ENCODE data around the gene RAPGEF4.
A peak's percentile ranks its signal among the peaks of the same experiment; 100 is the strongest.

The RAPGEF4 gene

DNA sequence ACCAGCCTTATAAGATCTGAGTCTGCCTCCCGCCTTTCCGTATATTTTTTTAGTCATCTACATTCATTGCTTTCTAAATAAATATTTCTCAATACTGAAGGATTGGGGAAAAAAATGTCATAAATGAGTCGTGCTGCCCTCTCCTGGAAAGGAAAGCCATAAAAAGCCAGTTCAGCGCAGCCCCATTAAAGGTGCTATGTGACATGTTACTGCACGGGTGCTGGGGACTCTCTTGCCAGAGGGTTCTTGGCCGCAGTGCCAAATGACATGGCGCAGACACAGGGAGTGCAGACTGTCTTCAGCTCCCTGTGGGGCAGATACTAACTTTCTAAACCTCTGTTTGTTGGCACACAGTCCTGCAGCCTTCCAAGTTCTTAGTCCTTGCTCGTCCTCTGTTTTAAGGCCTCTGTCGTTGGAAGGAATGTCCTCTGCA, 286.3 kb downstream of the RAPGEF4 start:
- TF ChIP-seq, protein P1, sequence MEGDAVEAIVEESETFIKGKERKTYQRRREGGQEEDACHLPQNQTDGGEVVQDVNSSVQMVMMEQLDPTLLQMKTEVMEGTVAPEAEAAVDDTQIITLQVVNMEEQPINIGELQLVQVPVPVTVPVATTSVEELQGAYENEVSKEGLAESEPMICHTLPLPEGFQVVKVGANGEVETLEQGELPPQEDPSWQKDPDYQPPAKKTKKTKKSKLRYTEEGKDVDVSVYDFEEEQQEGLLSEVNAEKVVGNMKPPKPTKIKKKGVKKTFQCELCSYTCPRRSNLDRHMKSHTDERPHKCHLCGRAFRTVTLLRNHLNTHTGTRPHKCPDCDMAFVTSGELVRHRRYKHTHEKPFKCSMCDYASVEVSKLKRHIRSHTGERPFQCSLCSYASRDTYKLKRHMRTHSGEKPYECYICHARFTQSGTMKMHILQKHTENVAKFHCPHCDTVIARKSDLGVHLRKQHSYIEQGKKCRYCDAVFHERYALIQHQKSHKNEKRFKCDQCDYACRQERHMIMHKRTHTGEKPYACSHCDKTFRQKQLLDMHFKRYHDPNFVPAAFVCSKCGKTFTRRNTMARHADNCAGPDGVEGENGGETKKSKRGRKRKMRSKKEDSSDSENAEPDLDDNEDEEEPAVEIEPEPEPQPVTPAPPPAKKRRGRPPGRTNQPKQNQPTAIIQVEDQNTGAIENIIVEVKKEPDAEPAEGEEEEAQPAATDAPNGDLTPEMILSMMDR (IDR thresholded peaks at IDR 0.05; ENCODE audit: borderline replicate concordance, insufficient read depth, low read depth, low read length), result no peak
- no peak overlapping the region for H3K4me3 ChIP-seq (ENCODE audit: low read depth, low read length)

DNA sequence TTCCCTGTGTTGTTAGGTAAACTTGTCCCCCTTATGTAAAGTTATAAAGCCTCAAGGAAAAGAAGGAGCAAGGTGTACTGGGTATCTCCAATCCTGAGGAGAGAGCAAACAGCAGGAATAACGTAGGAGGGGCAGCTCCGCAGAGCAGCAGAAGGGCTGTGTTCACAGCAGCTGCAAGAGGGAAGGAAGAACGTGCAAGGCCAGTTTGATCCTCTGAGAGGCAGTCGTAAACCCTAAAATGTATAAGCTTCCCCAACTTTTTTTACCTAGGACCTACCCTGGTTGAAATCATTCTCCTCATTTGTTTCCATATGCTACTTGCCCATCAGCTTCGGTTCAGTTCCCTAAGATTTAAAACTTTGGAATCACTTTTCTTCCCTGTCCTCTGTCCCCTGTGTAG, 288.1 kb downstream of the RAPGEF4 start:
- TF ChIP-seq, protein P1 (IDR thresholded peaks at IDR 0.05; ENCODE audit: borderline replicate concordance, insufficient read depth, low read depth, low read length), result no peak
- H3K4me3 ChIP-seq (ENCODE audit: low read depth, low read length), result no peak overlapping the region

DNA sequence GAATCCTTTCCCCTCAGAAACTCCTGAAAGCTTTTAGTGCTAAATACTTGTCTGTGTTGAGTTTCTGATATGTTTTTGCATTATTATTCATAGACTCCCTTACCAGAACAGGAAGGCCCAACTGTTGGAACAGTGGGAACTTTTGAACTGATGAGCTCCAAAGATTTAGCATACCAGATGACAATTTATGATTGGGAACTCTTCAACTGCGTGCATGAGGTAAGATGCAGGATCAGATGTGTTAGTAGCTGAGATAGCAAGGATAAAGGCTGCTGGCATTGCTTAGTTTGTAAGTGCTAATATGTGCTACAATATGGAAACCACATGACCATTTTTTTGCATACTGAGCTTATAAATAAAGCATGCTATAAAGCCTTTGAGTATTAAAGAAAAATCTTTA, 290.8 kb downstream of the RAPGEF4 start:
- no peak overlapping the region for H3K4me3 ChIP-seq (ENCODE audit: low read depth, low read length)
- TF ChIP-seq, protein P1 (IDR thresholded peaks at IDR 0.05; ENCODE audit: borderline replicate concordance, insufficient read depth, low read depth, low read length), result no peak

DNA sequence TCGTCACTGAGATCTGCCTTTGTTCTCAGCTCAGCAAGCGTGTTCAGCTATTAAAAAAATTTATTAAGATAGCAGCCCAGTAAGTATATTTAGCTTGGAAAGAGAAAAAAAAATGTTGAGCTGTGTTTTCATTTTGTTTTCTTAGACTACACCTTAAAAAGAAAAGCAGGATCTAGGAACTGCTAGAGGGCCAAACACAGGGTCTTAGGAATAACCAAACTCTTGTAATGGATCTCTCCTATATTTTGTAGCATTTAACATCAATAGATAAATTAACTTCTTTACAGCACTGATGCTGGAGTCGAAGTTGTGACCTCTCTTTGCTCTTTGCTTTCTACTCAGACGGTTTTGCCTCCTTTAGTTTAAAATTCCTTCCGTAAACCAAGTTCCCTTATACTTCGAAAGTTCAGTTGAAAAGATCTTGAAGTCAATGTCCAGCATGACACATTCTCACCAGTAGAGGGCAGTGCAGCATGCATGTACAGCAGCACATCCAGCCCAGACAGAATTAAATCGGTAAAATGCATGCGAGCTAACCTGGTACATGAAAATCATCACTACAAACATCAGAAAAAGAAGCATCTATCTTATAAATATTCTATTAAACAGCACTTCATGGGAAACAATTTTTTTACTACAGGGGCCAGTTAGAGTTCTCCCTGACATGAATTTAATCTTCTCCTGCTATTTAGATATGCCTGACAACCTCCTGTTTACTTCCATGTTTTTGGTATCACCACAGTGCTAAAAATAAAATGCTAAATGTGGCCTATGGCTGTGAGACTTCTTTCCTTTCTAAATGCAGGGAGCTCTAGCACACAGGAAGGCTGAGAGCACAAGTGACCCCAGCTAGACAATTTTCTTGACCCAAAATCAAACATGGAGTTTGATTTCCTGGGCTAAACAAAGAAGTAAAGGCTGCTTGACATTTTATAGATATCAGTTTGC, 291.8 kb downstream of the RAPGEF4 start:
- no peak overlapping the region for H3K4me3 ChIP-seq (ENCODE audit: low read depth, low read length)
- TF ChIP-seq, protein P1 (IDR thresholded peaks at IDR 0.05; ENCODE audit: borderline replicate concordance, insufficient read depth, low read depth, low read length), result peak; percentile 83

DNA sequence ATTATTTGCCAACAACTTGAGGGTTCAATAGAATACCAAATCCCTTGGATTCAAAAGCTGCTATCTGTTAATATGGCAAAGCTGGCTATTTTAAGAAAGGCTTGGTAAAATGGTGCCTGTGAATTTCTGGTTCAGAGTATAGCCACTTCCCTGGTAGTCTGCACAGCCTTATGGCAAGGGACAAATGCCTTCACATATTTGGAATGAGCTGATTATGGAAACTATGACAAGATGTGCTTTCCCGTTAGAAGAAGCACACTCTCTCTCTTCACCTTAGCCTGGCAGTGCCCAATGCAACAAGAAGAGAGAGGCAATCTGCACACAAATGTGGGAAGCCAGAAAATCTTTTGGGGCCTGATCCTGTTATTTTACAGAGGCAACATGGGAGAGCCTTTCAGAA, 292.5 kb downstream of the RAPGEF4 start:
- TF ChIP-seq, protein P1 (IDR thresholded peaks at IDR 0.05; ENCODE audit: borderline replicate concordance, insufficient read depth, low read depth, low read length), result no peak
- no peak overlapping the region for H3K4me3 ChIP-seq (ENCODE audit: low read depth, low read length)

DNA sequence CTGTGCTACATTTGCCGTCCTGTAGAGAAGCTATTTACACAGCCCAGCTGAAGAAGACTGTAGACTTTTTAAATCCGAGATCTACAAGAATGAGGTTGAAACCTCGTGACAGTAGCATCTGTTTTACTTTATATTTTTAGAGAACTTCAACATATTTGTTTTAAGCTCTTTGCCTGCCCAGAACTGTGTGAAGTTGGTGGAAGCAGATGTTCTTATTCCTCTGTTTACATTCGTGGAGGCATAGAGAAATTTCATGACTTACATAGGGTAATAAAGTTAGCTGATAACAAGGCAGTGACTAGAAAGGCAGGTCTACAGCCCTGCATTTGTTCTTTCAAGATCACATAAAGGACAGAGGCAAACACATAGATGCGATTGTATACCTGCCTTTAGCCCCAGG, 293.0 kb downstream of the RAPGEF4 start:
- no peak overlapping the region for H3K4me3 ChIP-seq (ENCODE audit: low read depth, low read length)
- TF ChIP-seq, protein P1 (IDR thresholded peaks at IDR 0.05; ENCODE audit: borderline replicate concordance, insufficient read depth, low read depth, low read length), result no peak

Measured in GM12875 (cell line).